PC-9 (cell line): ENCODE results near the gene SIK3.

Experiments
- EZH2 ChIP-seq: fragments of 200-600 bp; sonication (generic); IDR thresholded peaks from 2 replicates; pipeline ENCODE4 v1.8.0; 2017; ENCODE audit warnings: antibody characterized with exemption, low read depth
- TF ChIP-seq, protein P1 (sequence below): fragments of 200-600 bp; sonication (generic); conservative IDR thresholded peaks from 2 replicates; pipeline ENCODE4 v1.6.1; 2017; ENCODE audit warnings: mixed run types, antibody characterized with exemption, mild to moderate bottlenecking, moderate library complexity

DNA sequence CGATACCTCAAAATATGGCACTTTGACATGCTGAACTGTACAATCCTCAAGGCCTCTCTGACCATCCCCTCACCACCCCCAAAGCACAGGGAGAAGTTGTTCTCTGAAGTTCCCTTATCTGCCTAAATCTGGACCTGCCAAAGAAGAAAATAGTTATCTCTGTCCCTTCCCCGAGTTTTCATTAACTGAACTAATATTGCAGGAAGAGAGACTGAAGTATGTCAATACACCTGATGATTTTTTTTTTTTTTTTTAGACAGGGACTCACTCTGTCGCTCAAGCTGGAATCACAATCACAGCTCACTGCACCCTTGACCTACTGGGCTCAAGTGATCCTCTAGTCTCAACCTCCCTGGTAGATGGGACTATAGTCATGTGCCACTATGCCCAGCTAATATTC is 75.0 kb downstream of the SIK3 start:
- TF ChIP-seq, protein P1, sequence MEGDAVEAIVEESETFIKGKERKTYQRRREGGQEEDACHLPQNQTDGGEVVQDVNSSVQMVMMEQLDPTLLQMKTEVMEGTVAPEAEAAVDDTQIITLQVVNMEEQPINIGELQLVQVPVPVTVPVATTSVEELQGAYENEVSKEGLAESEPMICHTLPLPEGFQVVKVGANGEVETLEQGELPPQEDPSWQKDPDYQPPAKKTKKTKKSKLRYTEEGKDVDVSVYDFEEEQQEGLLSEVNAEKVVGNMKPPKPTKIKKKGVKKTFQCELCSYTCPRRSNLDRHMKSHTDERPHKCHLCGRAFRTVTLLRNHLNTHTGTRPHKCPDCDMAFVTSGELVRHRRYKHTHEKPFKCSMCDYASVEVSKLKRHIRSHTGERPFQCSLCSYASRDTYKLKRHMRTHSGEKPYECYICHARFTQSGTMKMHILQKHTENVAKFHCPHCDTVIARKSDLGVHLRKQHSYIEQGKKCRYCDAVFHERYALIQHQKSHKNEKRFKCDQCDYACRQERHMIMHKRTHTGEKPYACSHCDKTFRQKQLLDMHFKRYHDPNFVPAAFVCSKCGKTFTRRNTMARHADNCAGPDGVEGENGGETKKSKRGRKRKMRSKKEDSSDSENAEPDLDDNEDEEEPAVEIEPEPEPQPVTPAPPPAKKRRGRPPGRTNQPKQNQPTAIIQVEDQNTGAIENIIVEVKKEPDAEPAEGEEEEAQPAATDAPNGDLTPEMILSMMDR = no peak
- no peak for TF ChIP-seq EZH2
